Endometrial microvascular endothelial cells (primary cell): ENCODE results near the gene DYSF. TPM values are rescaled to one million over a fixed set of nuclear protein-coding genes. Genes with fewer than 3 reads are reported as not detected.

Source experiments
- in situ Hi-C: cut with HindIII; loops from 2 replicates; pipeline ENCODE4 v1.10.0; 2017; ENCODE audit warnings: low sequenced_read_pairs, low pct_unique_long_range_greater_than_20kb; ENCODE audit errors: inconsistent ontology term
- total RNA-seq: library from RNA; depleted of rRNA; stranded (reverse); fragments of >200 nt; gene quantifications from one replicate; pipeline ENCODE4 v1.2.3, GENCODE V29; 2015; ENCODE audit errors: inconsistent ontology term

The DYSF gene
- total RNA-seq, 1 donor from 2014 or later = 97.4 TPM

- in situ Hi-C loops = no loop called here
Measured at GRCh38 chr2:71669058-71669456, 215.7 kb downstream of the DYSF start.

GRCh38 chr2:71669628-71670429 lies 216.5 kb downstream of the DYSF start:
- in situ Hi-C loops = no loop called here

GRCh38 chr2:71670430-71670795 lies 217.1 kb downstream of the DYSF start:
- in situ Hi-C loops = no loop called here

GRCh38 chr2:71671203-71671854 lies 218.0 kb downstream of the DYSF start:
- in situ Hi-C loops = no loop called here

- in situ Hi-C loops = no loop called here
Measured at GRCh38 chr2:71671895-71672825, 218.8 kb downstream of the DYSF start.

- in situ Hi-C loops = no loop called here
Measured at GRCh38 chr2:71672826-71673795, 219.8 kb downstream of the DYSF start.

- in situ Hi-C loops = no loop called here
Measured at GRCh38 chr2:71674158-71674851, 220.9 kb downstream of the DYSF start.

- in situ Hi-C loops = no loop called here
Measured at GRCh38 chr2:71675296-71675695, 221.9 kb downstream of the DYSF start.

GRCh38 chr2:71678874-71679273 lies 225.5 kb downstream of the DYSF start:
- in situ Hi-C loops = no loop called here

GRCh38 chr2:71679491-71679890 lies 226.1 kb downstream of the DYSF start:
- in situ Hi-C loops = no loop called here

- in situ Hi-C loops = no loop called here
Measured at GRCh38 chr2:71680925-71681324, 227.6 kb downstream of the DYSF start.

- in situ Hi-C loops = no loop called here
Measured at GRCh38 chr2:71681626-71682025, 228.3 kb downstream of the DYSF start.

- in situ Hi-C loops = no loop called here
Measured at GRCh38 chr2:71682341-71682740, 229.0 kb downstream of the DYSF start.

GRCh38 chr2:71683070-71683469 lies 229.7 kb downstream of the DYSF start:
- in situ Hi-C loops = no loop called here

GRCh38 chr2:71683666-71684065 lies 230.3 kb downstream of the DYSF start:
- in situ Hi-C loops = no loop called here

- in situ Hi-C loops = no loop called here
Measured at GRCh38 chr2:71684226-71685072, 231.1 kb downstream of the DYSF start.
